Measurements from ENCODE around the gene CCL7. TPM values are rescaled to one million over a fixed set of nuclear protein-coding genes. Genes with fewer than 3 reads are reported as not detected.

The CCL7 gene
- total RNA-seq, 2 donors from 2014 or later, result not detected

DNA sequence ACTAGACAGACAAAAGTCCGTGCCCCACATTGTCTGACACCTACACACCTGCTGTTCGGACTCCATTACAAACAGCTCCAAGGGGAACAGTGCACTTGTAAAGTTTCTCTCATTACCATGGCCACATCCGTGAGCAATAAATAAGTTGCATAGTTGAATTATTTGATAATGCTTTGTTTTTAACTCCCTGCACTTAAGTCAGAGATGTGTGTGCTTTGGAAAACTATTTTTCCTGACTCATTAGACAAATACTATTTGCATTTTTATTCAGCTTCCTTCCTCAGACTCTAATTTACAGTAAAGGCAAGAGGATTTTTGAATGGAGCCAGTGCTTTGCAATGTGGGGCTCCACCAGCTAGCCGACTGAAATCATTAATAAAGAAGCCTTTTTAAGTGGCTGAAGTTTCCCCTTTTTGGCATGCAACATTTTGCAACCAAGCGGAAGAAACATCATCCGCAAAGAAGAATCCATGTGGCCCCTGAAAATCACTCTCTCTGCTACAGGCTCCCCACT lies 21.5 kb upstream of the CCL7 start:
- TF ChIP-seq, protein P1, sequence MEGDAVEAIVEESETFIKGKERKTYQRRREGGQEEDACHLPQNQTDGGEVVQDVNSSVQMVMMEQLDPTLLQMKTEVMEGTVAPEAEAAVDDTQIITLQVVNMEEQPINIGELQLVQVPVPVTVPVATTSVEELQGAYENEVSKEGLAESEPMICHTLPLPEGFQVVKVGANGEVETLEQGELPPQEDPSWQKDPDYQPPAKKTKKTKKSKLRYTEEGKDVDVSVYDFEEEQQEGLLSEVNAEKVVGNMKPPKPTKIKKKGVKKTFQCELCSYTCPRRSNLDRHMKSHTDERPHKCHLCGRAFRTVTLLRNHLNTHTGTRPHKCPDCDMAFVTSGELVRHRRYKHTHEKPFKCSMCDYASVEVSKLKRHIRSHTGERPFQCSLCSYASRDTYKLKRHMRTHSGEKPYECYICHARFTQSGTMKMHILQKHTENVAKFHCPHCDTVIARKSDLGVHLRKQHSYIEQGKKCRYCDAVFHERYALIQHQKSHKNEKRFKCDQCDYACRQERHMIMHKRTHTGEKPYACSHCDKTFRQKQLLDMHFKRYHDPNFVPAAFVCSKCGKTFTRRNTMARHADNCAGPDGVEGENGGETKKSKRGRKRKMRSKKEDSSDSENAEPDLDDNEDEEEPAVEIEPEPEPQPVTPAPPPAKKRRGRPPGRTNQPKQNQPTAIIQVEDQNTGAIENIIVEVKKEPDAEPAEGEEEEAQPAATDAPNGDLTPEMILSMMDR (IDR thresholded peaks at IDR 0.05), result no peak
- Histone ChIP-seq H3K36me3 (no peaks in the 10 kb centered on the region), H3K9me3 (no peaks in the 10 kb centered on the region), H3K4me3 (no peak overlapping the region), H3K27ac (peak overlapping the region; percentile 61 to 73), H3K4me1 (peaks cover 0 to 70% of the 10 kb centered on the region in 2 donors), H3K27me3 (no peaks in the 10 kb centered on the region)
- no peak for DNase-seq (ENCODE audit: low spot score)

DNA sequence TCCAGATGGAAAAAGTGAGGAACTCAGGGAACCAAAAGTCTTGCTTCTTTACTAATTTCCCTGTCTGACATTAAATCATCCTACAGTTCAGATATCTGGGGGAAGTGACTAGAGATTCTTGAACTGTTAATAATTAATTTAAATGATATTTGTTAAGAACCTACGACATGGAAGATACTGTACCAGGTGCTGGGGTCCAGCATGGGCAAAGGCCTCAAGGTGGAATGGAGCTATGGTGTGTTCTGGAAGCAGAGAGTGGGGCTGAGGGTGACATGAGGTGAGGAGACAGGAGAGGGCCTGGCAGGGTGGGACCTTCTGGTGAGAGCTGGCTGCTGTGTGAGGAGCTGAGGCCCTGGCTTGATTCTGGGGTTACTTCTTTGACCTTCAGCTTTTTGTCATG lies 21.0 kb upstream of the CCL7 start:
- H3K9me3 ChIP-seq, result no peaks in the 10 kb centered on the region
- no peak for DNase-seq (ENCODE audit: low spot score)
- TF ChIP-seq, protein P1 (IDR thresholded peaks at IDR 0.05), result no peak
- peaks cover 0 to 70% of the 10 kb centered on the region in 2 donors for H3K4me1 ChIP-seq
- H3K36me3 ChIP-seq, result no peaks in the 10 kb centered on the region
- no peak overlapping the region for H3K4me3 ChIP-seq
- peak overlapping the region; percentile 61 to 73 for H3K27ac ChIP-seq
- no peaks in the 10 kb centered on the region for H3K27me3 ChIP-seq

DNA sequence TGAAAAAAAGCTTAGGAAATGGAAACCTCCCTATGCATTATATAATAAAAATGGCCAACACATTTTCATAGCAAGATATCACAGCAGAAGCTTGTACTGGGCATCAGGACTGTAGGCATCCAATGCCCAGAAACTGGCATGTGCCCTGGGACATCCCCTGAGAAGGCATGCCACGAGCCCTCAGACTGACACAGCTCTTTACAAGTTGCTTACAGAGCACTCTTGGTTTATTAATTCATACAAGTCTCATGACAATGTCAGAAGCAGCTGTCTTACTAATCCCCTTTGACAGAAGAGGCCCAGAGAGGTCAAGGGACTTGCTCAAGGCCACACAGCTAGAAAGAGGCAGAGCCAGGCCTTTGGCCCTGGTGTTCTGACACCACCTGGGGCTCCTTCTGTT lies 20.5 kb upstream of the CCL7 start:
- Histone ChIP-seq H3K9me3 (no peaks in the 10 kb centered on the region), H3K36me3 (no peaks in the 10 kb centered on the region), H3K4me3 (no peak overlapping the region), H3K27me3 (no peaks in the 10 kb centered on the region), H3K27ac (peak overlapping the region; percentile 61 to 73), H3K4me1 (peaks cover 0 to 75% of the 10 kb centered on the region in 2 donors)
- no peak for DNase-seq (ENCODE audit: low spot score)
- TF ChIP-seq, protein P1 (IDR thresholded peaks at IDR 0.05), result no peak

DNA sequence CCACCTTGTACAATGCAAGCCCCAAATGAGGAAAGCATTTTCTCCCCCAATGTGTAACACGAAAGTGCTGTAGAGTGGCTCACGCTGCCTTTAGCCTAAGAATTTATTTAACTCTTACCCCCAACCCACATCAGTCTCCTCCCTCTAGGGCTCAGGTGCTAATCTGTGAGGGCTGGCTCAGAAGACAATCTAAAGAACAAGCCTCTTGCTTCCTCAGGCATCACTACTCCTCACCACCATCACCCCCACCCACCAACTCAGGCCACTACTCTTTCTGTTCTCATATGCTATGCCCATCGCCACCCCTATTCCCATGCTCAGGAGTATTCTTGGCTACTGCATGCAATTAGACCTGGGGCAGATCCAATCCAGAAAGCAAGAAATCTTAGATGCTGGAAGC lies 18.8 kb upstream of the CCL7 start:
- Histone ChIP-seq H3K36me3 (no peaks in the 10 kb centered on the region), H3K27ac (peak overlapping the region; percentile 73 to 87), H3K4me1 (peaks cover 0 to 88% of the 10 kb centered on the region in 2 donors), H3K9me3 (no peaks in the 10 kb centered on the region), H3K4me3 (no peak overlapping the region), H3K27me3 (no peaks in the 10 kb centered on the region)
- TF ChIP-seq, protein P1 (IDR thresholded peaks at IDR 0.05), result no peak
- no peak for DNase-seq (ENCODE audit: low spot score)

DNA sequence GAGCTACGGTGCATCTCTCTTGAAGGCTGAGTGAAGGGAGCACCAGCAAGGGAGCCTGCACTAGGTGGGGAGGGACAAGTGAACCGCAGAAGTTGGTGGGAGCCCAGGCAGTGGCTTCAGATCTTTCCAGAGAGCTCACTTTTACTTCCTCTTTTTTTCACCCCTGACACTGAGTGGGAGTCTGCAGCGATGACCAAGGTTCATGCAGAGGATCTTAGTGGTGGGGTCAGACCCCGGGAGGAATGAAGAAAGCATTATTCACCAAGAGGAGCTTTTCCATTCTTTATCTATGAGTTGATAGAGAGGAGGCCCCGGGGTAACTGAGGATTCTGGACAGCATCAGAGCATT lies 18.0 kb upstream of the CCL7 start:
- no peaks in the 10 kb centered on the region for H3K27me3 ChIP-seq
- H3K36me3 ChIP-seq, result no peaks in the 10 kb centered on the region
- no peak overlapping the region for H3K4me3 ChIP-seq
- DNase-seq (ENCODE audit: low spot score), result no peak
- H3K4me1 ChIP-seq, result peaks cover 0 to 97% of the 10 kb centered on the region in 2 donors
- TF ChIP-seq, protein P1 (IDR thresholded peaks at IDR 0.05), result no peak
- peak overlapping the region; percentile 73 to 87 for H3K27ac ChIP-seq
- H3K9me3 ChIP-seq, result no peaks in the 10 kb centered on the region

All from right atrium auricular region (tissue), 2 donors.